Upper lobe of left lung (tissue), 6 donors: ENCODE results near the gene SPATA33. TPM values are rescaled to one million over a fixed set of nuclear protein-coding genes. Genes with fewer than 3 reads are reported as not detected.

Experiments
- ATAC-seq, 2 donors: fragments of 200-7000 bp; cut with Tn5 transposase; one replicate each; pipeline ENCODE4 v1.9.1; 2022; ENCODE audit warnings: mild to moderate bottlenecking in 2 of 2, moderate library complexity in 2 of 2; ENCODE audit not compliant: low FRiP score in 2 of 2
- DNase-seq, 2 donors: peaks; one replicate each; pipeline ENCODE4 v3.0.0-alpha.2; 2019 to 2020
- H3K27ac ChIP-seq, 4 donors: fragments of 200-600 bp; sonication (generic); one replicate each; pipeline ENCODE4 v1.5.1; 2016 to 2019
- H3K27me3 ChIP-seq, 4 donors: fragments of 200-600 bp; sonication (generic); one replicate each; pipeline ENCODE4 v1.5.1; 2017 to 2019
- H3K36me3 ChIP-seq, 4 donors: fragments of 200-600 bp; sonication (generic); one replicate each; pipeline ENCODE4 v1.5.1; 2016 to 2019
- H3K4me1 ChIP-seq, 4 donors: fragments of 200-600 bp; sonication (generic); one replicate each; pipeline ENCODE4 v1.5.1; 2018 to 2019
- H3K4me3 ChIP-seq, 4 donors: fragments of 200-600 bp; sonication (generic); one replicate each; pipeline ENCODE4 v1.5.1; 2017 to 2019; ENCODE audit warnings: mild to moderate bottlenecking in 2 of 4, moderate library complexity in 1 of 4
- H3K9me3 ChIP-seq, 4 donors: fragments of 200-600 bp; sonication (generic); one replicate each; pipeline ENCODE4 v1.5.1; 2018 to 2019
- CTCF ChIP-seq, 6 experiments: fragments of 450-650 bp in 4 of 6; fragments of 200-600 bp in 2 of 6; sonication (generic) in 2 of 6; IDR thresholded peaks; one replicate each; pipeline ENCODE4 v1.5.1; 2016 to 2019; ENCODE audit warnings: antibody characterized with exemption in 6 of 6
- EP300 ChIP-seq, 4 donors: sonication (generic); formaldehyde crosslinking; IDR thresholded peaks; one replicate each; pipeline ENCODE4 v1.5.1; 2017; ENCODE audit warnings: antibody characterized with exemption in 4 of 4, control low read depth in 2 of 4
- POLR2A ChIP-seq, 4 donors: fragments of 450-650 bp; IDR thresholded peaks; one replicate each; pipeline ENCODE4 v1.5.1; 2016 to 2017; ENCODE audit warnings: antibody characterized with exemption in 4 of 4, mild to moderate bottlenecking in 2 of 4
- POLR2AphosphoS5 ChIP-seq, 2 donors: sonication (generic); formaldehyde crosslinking; IDR thresholded peaks; one replicate each; pipeline ENCODE4 v1.5.1; 2017; ENCODE audit warnings: antibody characterized with exemption in 2 of 2
- WGBS, 2 donors: methylation state at CpG; one replicate each; pipeline ENCODE4 v1.1.5; 2017 to 2018; 5-methylcytosine and 5-hydroxymethylcytosine counted together
- total RNA-seq, 6 donors: library from RNA; depleted of rRNA in 4 of 6; stranded (reverse); fragments of >200 nt in 4 of 6; gene quantifications; one replicate each; pipeline versions ENCODE4 v1.1.0 to v1.2.1, GENCODE V29; 2016 to 2021
- donor health status: DM: no; HTN: no; CAD: no; lungs with moderate emphysema.
- donor health status: DM: no; HTN: yes; CAD: no; lungs with severe emphysema.

SPATA33 gene
- total RNA-seq, 6 donors from 2014 or later, result 5.8 to 22.0 (median 8.8) TPM

GRCh38 chr16:89621136-89621697 is 36.4 kb upstream of the SPATA33 start:
- peaks cover 0 to 12% (median 4%) of the 10 kb centered on the region in 4 donors for H3K4me1 ChIP-seq
- H3K27ac ChIP-seq, result no peak overlapping the region
- no peak for TF ChIP-seq POLR2AphosphoS5 (IDR thresholded peaks at IDR 0.05)
- no peak for TF ChIP-seq POLR2A (IDR thresholded peaks at IDR 0.05)
- no peak for TF ChIP-seq CTCF (IDR thresholded peaks at IDR 0.05)
- TF ChIP-seq EP300 (IDR thresholded peaks at IDR 0.05), result no peak
- H3K27me3 ChIP-seq, result no peaks in the 10 kb centered on the region
- no peak overlapping the region for H3K4me3 ChIP-seq
- no peak for ATAC-seq
- H3K9me3 ChIP-seq, result no peaks in the 10 kb centered on the region
- DNase-seq, result peak in 1 of 2 donors; percentile 76
- 81 to 83% methylated on average over 13 to 17 of the region's 18 CpGs for WGBS, 2 donors
- H3K36me3 ChIP-seq, result no peaks in the 10 kb centered on the region

GRCh38 chr16:89621698-89622409 is 35.8 kb upstream of the SPATA33 start:
- DNase-seq, result no peak
- Histone ChIP-seq H3K27me3 (no peaks in the 10 kb centered on the region), H3K27ac (peak overlapping the region in 2 of 4 donors; percentile 64 to 86), H3K4me1 (peaks cover 0 to 10% (median 2%) of the 10 kb centered on the region in 4 donors), H3K9me3 (no peaks in the 10 kb centered on the region), H3K4me3 (no peak overlapping the region), H3K36me3 (no peaks in the 10 kb centered on the region)
- 71 to 86% methylated on average over 20 to 23 of the region's 32 CpGs for WGBS, 2 donors
- TF ChIP-seq POLR2A (IDR thresholded peaks at IDR 0.05) (no peak), POLR2AphosphoS5 (IDR thresholded peaks at IDR 0.05) (no peak), EP300 (IDR thresholded peaks at IDR 0.05) (no peak), CTCF (IDR thresholded peaks at IDR 0.05) (no peak)
- ATAC-seq, result no peak

- H3K27me3 ChIP-seq, result no peaks in the 10 kb centered on the region
- no peaks in the 10 kb centered on the region for H3K36me3 ChIP-seq
- DNase-seq (no peak), ATAC-seq (peak; percentile 22 to 42)
- H3K9me3 ChIP-seq, result no peaks in the 10 kb centered on the region
- WGBS, 2 donors, result 38 to 49% methylated on average over 28 of the region's 28 CpGs
- H3K4me1 ChIP-seq, result peaks cover 0 to 6% (median 0%) of the 10 kb centered on the region in 4 donors
- no peak for TF ChIP-seq POLR2A (IDR thresholded peaks at IDR 0.05)
- TF ChIP-seq POLR2AphosphoS5 (IDR thresholded peaks at IDR 0.05), result peak; percentile 28 to 52
- TF ChIP-seq EP300 (IDR thresholded peaks at IDR 0.05), result no peak
- TF ChIP-seq CTCF (IDR thresholded peaks at IDR 0.05), result no peak
- peak overlapping the region; percentile 39 to 86 (median 74) for H3K27ac ChIP-seq
- no peak overlapping the region for H3K4me3 ChIP-seq
Measured at GRCh38 chr16:89623511-89624261, 34.0 kb upstream of the SPATA33 start.

- peaks cover 0 to 3% (median 0%) of the 10 kb centered on the region in 4 donors for H3K9me3 ChIP-seq
- 62 to 67% methylated on average over 21 of the region's 21 CpGs for WGBS, 2 donors
- H3K4me1 ChIP-seq, result peaks cover 0 to 6% (median 0%) of the 10 kb centered on the region in 4 donors
- no peaks in the 10 kb centered on the region for H3K27me3 ChIP-seq
- DNase-seq, result no peak
- H3K4me3 ChIP-seq, result no peak overlapping the region
- no peaks in the 10 kb centered on the region for H3K36me3 ChIP-seq
- no peak for ATAC-seq
- TF ChIP-seq CTCF (IDR thresholded peaks at IDR 0.05) (no peak), POLR2AphosphoS5 (IDR thresholded peaks at IDR 0.05) (no peak), EP300 (IDR thresholded peaks at IDR 0.05) (no peak), POLR2A (IDR thresholded peaks at IDR 0.05) (no peak)
- peak overlapping the region in 1 of 4 donors; percentile 86 for H3K27ac ChIP-seq
Measured at GRCh38 chr16:89624777-89625761, 32.6 kb upstream of the SPATA33 start.
